K562 (cell line): Measurements from ENCODE around the gene PPP1CA. TPM values are rescaled to one million over a fixed set of nuclear protein-coding genes. Genes with fewer than 3 reads are reported as not detected.

Experiments
- CBX5 ChIP-seq: IDR thresholded peaks from 2 replicates; pipeline ENCODE4 v1.6.1; 2014; ENCODE audit warnings: low read depth, borderline replicate concordance
- CCAR2 ChIP-seq: fragments of 200-400 bp; formaldehyde crosslinking; IDR thresholded peaks from 2 replicates; pipeline ENCODE4 v1.6.1; 2017; ENCODE audit warnings: mild to moderate bottlenecking, low read depth, low read length
- ESRRA ChIP-seq: fragments of 450-650 bp; IDR thresholded peaks from 2 replicates; pipeline ENCODE4 v1.6.1; 2014; ENCODE audit warnings: low read depth, mild to moderate bottlenecking, moderate library complexity, borderline replicate concordance
- PHF20 ChIP-seq: fragments of 450-650 bp; IDR thresholded peaks from 2 replicates; pipeline ENCODE4 v1.6.1; 2018; ENCODE audit not compliant: partially characterized antibody
- POLR2G ChIP-seq: fragments of 200-400 bp; formaldehyde crosslinking; IDR thresholded peaks from 2 replicates; pipeline ENCODE4 v1.6.1; 2017; ENCODE audit warnings: low read depth, mild to moderate bottlenecking, antibody characterized with exemption, low read length, moderate library complexity
- SAP30 ChIP-seq: fragments of 200-600 bp; sonication (generic); IDR thresholded peaks from 2 replicates; pipeline ENCODE4 v1.6.1; 2012; ENCODE audit warnings: borderline replicate concordance, low read depth, mild to moderate bottlenecking, moderate library complexity, low read length, control low read depth, inconsistent platforms; ENCODE audit not compliant: insufficient read depth, poor library complexity, severe bottlenecking
- ZBTB7A ChIP-seq: IDR thresholded peaks from 2 replicates; pipeline ENCODE4 v1.6.1; 2011; ENCODE audit warnings: low read depth, mild to moderate bottlenecking, low read length, moderate library complexity, borderline replicate concordance; ENCODE audit not compliant: control insufficient read depth
- ZBTB9 ChIP-seq: fragments of 450-650 bp; formaldehyde crosslinking; IDR thresholded peaks from 2 replicates; pipeline ENCODE4 v1.4.0; 2020; ENCODE audit warnings: mild to moderate bottlenecking, moderate library complexity
- ZNF197 ChIP-seq: fragments of 200-800 bp; sonication (Bioruptor generic); IDR thresholded peaks from 2 replicates; pipeline ENCODE4 v1.6.1; 2016; ENCODE audit warnings: low read depth, missing genetic modification characterization, missing compliant biosample characterization
- ZNF253 ChIP-seq: fragments of 250-450 bp; sonication (Bioruptor Pico); conservative IDR thresholded peaks from 2 replicates; pipeline ENCODE4 v1.6.1; 2021; ENCODE audit warnings: mild to moderate bottlenecking
- ZNF398 ChIP-seq: fragments of 250-450 bp; sonication (Bioruptor Pico); IDR thresholded peaks from 2 replicates; pipeline ENCODE4 v1.8.0; 2021; ENCODE audit warnings: moderate library complexity, mild to moderate bottlenecking, inconsistent platforms
- ZNF407 ChIP-seq: fragments of 450-650 bp; IDR thresholded peaks from 2 replicates; pipeline ENCODE4 v1.6.1; 2016; ENCODE audit warnings: low read depth
- polyA plus RNA-seq, 8 experiments: library from polyadenylated mRNA; depleted of rRNA in 4 of 8; stranded (reverse) in 5 of 8; unstranded in 3 of 8; fragments of >200 nt; fragmentation: Nextera tagmentation in 2 of 8; fragmentation: Illumina TruSeq in 1 of 8; extraction: Ambion mirVana in 2 of 8; extraction: Trizol in 1 of 8; gene quantifications; 2 replicates each; pipeline versions ENCODE4 v1.2.1 to v1.2.3, GENCODE V29; 2011 to 2014; ENCODE audit warnings: inconsistent platforms in 1 of 8, missing spikeins in 1 of 8
- total RNA-seq, 7 experiments: library from RNA; depleted of rRNA in 6 of 7; stranded (reverse); fragments of >200 nt in 6 of 7; fragmentation: Illumina TruSeq in 2 of 7; extraction: Trizol in 2 of 7; gene quantifications; 2 replicates each; pipeline versions ENCODE4 v1.2.1 to v1.2.3, GENCODE V29; 2011 to 2021; ENCODE audit warnings: low replicate concordance in 1 of 7

PPP1CA gene
- total and polyA plus RNA-seq, 9 of the 15 experiments (the other 6 are each of a cell fraction or from before 2014, with no cell fraction given) = 18.2 to 242 (median 188) TPM

- TF ChIP-seq ZNF407 (no peak), SAP30 (no peak), ZNF398 (CRISPR knock-in tag) (no peak), ZBTB7A (0 out of 2 replicates have a peak, but pooled peaks have one; percentile 12), CCAR2 (no peak), POLR2G (0 out of 2 replicates have a peak, but pooled peaks have one; percentile 25), ESRRA (peak; percentile 89), PHF20 (no peak), ZBTB9 (CRISPR knock-in tag) (no peak), ZNF197 (no peak), CBX5 (no peak), ZNF253 (CRISPR knock-in tag) (no peak)
- TF ChIP-seq, all 486 proteins: peak for 5
Observed at GRCh38 chr11:67405688-67406339, 4.2 kb upstream of the PPP1CA start (continued).
